OCI-LY3 (cell line): ENCODE results near the gene HERC5.

Source experiments
- CTCF ChIP-seq: fragments of 200-600, 300-600 bp; sonication (generic); IDR thresholded peaks from 2 replicates; pipeline ENCODE4 v1.5.1; 2014; ENCODE audit warnings: antibody characterized with exemption, low read length, low read depth
- EZH2phosphoT487 ChIP-seq: fragments of 200-600 bp; shearing (Covaris generic); IDR thresholded peaks from 2 replicates; pipeline ENCODE4 v1.6.1; 2018; ENCODE audit warnings: antibody characterized with exemption, mixed run types, low read depth

GRCh38 chr4:88518911-88519310, 62.0 kb downstream of the HERC5 start:
- TF ChIP-seq CTCF = no peak
- TF ChIP-seq EZH2phosphoT487 = no peak
